PC-3 (cell line): ENCODE data around the gene FMNL3.

Experiments
- CTCF ChIP-seq: fragments of 300-600 bp; sonication (generic); conservative IDR thresholded peaks from 2 replicates; pipeline ENCODE4 v1.5.1; 2017; ENCODE audit warnings: antibody characterized with exemption, low read depth, mild to moderate bottlenecking, low read length
- EZH2 ChIP-seq: fragments of 300-600 bp; sonication (generic); IDR thresholded peaks from one replicate; pipeline ENCODE4 v1.6.1; 2017; ENCODE audit warnings: antibody characterized with exemption, mild to moderate bottlenecking, low read length; ENCODE audit not compliant: unreplicated experiment
- EZH2phosphoT487 ChIP-seq: fragments of 300-600 bp; sonication (generic); IDR thresholded peaks from 2 replicates; pipeline ENCODE4 v1.6.1; 2018; ENCODE audit warnings: mild to moderate bottlenecking, antibody characterized with exemption, low read length, borderline replicate concordance

- TF ChIP-seq CTCF (no peak), EZH2 (no peak), EZH2phosphoT487 (no peak)
These were observed 70.6 kb downstream of the FMNL3 start for GRCh38 chr12:49636574-49636973.
